ENCODE results near the gene MEGF11. TPM values are rescaled to one million over a fixed set of nuclear protein-coding genes. Genes with fewer than 3 reads are reported as not detected.

Gene MEGF11
- total RNA-seq, 4 donors from 2014 or later, result 0.76 TPM; not detected in 3

GRCh38 chr15:66184492-66184891, 69.1 kb downstream of the MEGF11 start:
- no peak overlapping the region for H3K27ac ChIP-seq
- no peaks in the 10 kb centered on the region for H3K36me3 ChIP-seq
- DNase-seq, result no peak
- no peaks in the 10 kb centered on the region for H3K9me3 ChIP-seq
- H3K27me3 ChIP-seq, result no peaks in the 10 kb centered on the region
- intact Hi-C loops (cut with DNase I; ENCODE audit: low total_unique reads), result no loop called here
- no peak for TF ChIP-seq POLR2A (IDR thresholded peaks at IDR 0.05)
- TF ChIP-seq, protein P1, sequence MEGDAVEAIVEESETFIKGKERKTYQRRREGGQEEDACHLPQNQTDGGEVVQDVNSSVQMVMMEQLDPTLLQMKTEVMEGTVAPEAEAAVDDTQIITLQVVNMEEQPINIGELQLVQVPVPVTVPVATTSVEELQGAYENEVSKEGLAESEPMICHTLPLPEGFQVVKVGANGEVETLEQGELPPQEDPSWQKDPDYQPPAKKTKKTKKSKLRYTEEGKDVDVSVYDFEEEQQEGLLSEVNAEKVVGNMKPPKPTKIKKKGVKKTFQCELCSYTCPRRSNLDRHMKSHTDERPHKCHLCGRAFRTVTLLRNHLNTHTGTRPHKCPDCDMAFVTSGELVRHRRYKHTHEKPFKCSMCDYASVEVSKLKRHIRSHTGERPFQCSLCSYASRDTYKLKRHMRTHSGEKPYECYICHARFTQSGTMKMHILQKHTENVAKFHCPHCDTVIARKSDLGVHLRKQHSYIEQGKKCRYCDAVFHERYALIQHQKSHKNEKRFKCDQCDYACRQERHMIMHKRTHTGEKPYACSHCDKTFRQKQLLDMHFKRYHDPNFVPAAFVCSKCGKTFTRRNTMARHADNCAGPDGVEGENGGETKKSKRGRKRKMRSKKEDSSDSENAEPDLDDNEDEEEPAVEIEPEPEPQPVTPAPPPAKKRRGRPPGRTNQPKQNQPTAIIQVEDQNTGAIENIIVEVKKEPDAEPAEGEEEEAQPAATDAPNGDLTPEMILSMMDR (IDR thresholded peaks at IDR 0.05), result no peak
- H3K4me1 ChIP-seq, result no peaks in the 10 kb centered on the region
- no peak overlapping the region for H3K4me3 ChIP-seq

DNA sequence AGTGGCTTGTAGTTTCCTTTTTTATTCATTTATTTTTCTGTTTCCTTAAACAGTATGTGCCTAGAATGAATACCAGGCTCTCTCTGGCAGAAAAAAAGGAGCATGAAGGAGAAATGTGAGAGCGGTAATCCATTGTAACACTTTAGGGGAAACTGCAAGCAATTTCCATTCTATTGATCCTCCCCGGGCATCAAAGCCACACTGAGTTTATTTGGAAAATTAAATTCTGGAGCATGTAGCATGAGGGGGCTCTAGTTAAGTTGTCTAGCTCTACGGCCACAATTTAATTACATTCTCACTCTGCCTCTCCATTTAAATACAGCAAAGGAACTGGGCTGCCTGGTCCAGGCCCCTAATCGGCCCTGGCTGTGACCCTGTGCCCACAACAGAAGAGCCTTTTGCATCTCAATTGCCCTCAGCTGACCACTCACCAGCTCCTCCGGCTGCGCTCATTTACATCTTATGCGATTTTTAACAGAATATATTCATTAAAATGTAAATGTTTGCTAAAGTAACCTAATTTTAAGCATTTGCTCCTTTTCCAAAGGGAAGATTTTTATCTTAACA, 72.9 kb downstream of the MEGF11 start:
- DNase-seq, result no peak
- H3K4me3 ChIP-seq, result no peak overlapping the region
- H3K27me3 ChIP-seq, result no peaks in the 10 kb centered on the region
- no peaks in the 10 kb centered on the region for H3K9me3 ChIP-seq
- no peak overlapping the region for H3K27ac ChIP-seq
- no peak for TF ChIP-seq POLR2A (IDR thresholded peaks at IDR 0.05)
- TF ChIP-seq, protein P1 (IDR thresholded peaks at IDR 0.05), result no peak
- intact Hi-C loops (cut with DNase I; ENCODE audit: low total_unique reads), result no loop called here
- H3K36me3 ChIP-seq, result no peaks in the 10 kb centered on the region
- no peaks in the 10 kb centered on the region for H3K4me1 ChIP-seq

- Histone ChIP-seq H3K4me3 (no peak overlapping the region), H3K27ac (no peak overlapping the region), H3K4me1 (no peaks in the 10 kb centered on the region), H3K36me3 (no peaks in the 10 kb centered on the region), H3K27me3 (no peaks in the 10 kb centered on the region), H3K9me3 (no peaks in the 10 kb centered on the region)
- intact Hi-C loops (cut with DNase I; ENCODE audit: low total_unique reads), result no loop called here
- TF ChIP-seq POLR2A (IDR thresholded peaks at IDR 0.05), result no peak
- TF ChIP-seq, protein P1 (IDR thresholded peaks at IDR 0.05), result no peak
- DNase-seq, result no peak
These were observed 75.0 kb downstream of the MEGF11 start for GRCh38 chr15:66178531-66178910.

GRCh38 chr15:66172324-66172980, 81.1 kb downstream of the MEGF11 start:
- DNase-seq, result no peak
- intact Hi-C loops (cut with DNase I; ENCODE audit: low total_unique reads), result no loop called here

DNA sequence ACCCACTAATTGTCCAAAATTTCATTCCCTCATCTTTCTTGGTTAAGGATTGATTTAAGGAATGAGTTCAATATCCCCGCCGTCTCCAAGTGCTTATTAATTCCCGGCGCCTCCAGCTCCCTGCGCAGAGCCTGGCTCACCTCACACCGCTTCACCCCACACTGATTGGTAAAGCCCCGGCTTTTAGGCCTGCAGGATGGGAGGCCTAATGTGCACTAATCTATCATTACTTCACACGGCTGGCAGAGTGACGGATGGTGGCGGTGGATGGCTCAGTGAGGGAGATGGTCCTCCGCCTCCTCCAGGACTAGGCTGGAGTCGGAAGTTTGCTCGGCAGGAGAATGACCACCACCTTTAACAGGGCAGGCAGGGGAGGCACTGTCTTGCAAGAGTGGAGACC, 81.7 kb downstream of the MEGF11 start:
- Histone ChIP-seq H3K4me3 (no peak overlapping the region), H3K27ac (no peak overlapping the region), H3K27me3 (no peaks in the 10 kb centered on the region), H3K4me1 (no peaks in the 10 kb centered on the region), H3K36me3 (no peaks in the 10 kb centered on the region), H3K9me3 (no peaks in the 10 kb centered on the region)
- no peak for DNase-seq
- TF ChIP-seq, protein P1 (IDR thresholded peaks at IDR 0.05), result no peak
- TF ChIP-seq POLR2A (IDR thresholded peaks at IDR 0.05), result no peak
- intact Hi-C loops (cut with DNase I; ENCODE audit: low total_unique reads), result no loop called here

More at GRCh38 chr15:66172324-66172980, 81.1 kb downstream of the MEGF11 start:
- H3K4me1 ChIP-seq, result no peaks in the 10 kb centered on the region
- H3K36me3 ChIP-seq, result no peaks in the 10 kb centered on the region
- TF ChIP-seq POLR2A (IDR thresholded peaks at IDR 0.05), result no peak
- TF ChIP-seq, protein P1 (IDR thresholded peaks at IDR 0.05), result no peak
- no peak overlapping the region for H3K27ac ChIP-seq
- no peaks in the 10 kb centered on the region for H3K9me3 ChIP-seq
- H3K4me3 ChIP-seq, result no peak overlapping the region
- no peaks in the 10 kb centered on the region for H3K27me3 ChIP-seq

All from uterus (tissue), 4 donors.